Stimulated activated CD4-positive, alpha-beta T cell treated with anti-CD3 and anti-CD28 coated beads, TNF-alpha, amount 100 ng/mL, for 24 hours (primary cell): ENCODE data around the gene ZNF577.
"Not testable (repeated sequence)": the region's sequence is repeated elsewhere in the genome, so short reads cannot be mapped to it uniquely, and the experiment has no call there.

Source experiments
- DNase-seq, 3 experiments: peaks; one replicate each; pipeline ENCODE4 v3.0.0-alpha.2; 2020; ENCODE audit warnings: low read depth in 3 of 3

ZNF577 gene

GRCh38 chr19:51887522-51888498, at the start of gene ZNF577:
ZNF577 (minus strand) TSS chr19:51887951; CDS start chr19:51880382, 7,569 bp downstream.
- peak; percentile 1 to 67 (median 50) for DNase-seq

- DNase-seq = no peak
Measured at GRCh38 chr19:51931921-51932320, 44.2 kb upstream of the ZNF577 start.

- no peak for DNase-seq
Measured at GRCh38 chr19:51927859-51928258, 40.1 kb upstream of the ZNF577 start.

GRCh38 chr19:51926784-51927741, 39.3 kb upstream of the ZNF577 start, which contains the start of gene ZNF613:
ZNF613 (plus strand) TSS chr19:51927472; CDS start chr19:51936221, 8,749 bp downstream.
- DNase-seq = peak; percentile 71 to 79 (median 73)

- DNase-seq = no peak
Measured at GRCh38 chr19:51926426-51926783, 38.7 kb upstream of the ZNF577 start.

- no peak for DNase-seq
Measured at GRCh38 chr19:51921949-51922348, 34.2 kb upstream of the ZNF577 start.

GRCh38 chr19:51919606-51920005, 31.9 kb upstream of the ZNF577 start:
- no peak for DNase-seq

GRCh38 chr19:51916167-51916566, 28.4 kb upstream of the ZNF577 start:
- no peak for DNase-seq

- DNase-seq = no peak
Measured at GRCh38 chr19:51915324-51915867, 27.6 kb upstream of the ZNF577 start.

- DNase-seq = not testable (repeated sequence)
Measured at GRCh38 chr19:51907981-51908380, 20.2 kb upstream of the ZNF577 start.

- not testable (repeated sequence) for DNase-seq
Measured at GRCh38 chr19:51906108-51906507, 18.4 kb upstream of the ZNF577 start.

- not testable (repeated sequence) for DNase-seq
Measured at GRCh38 chr19:51905639-51906038, 17.9 kb upstream of the ZNF577 start.

GRCh38 chr19:51905206-51905605, 17.5 kb upstream of the ZNF577 start:
- DNase-seq = no peak

GRCh38 chr19:51904331-51905165, 16.8 kb upstream of the ZNF577 start, which contains the start of gene ZNF649:
ZNF649 (minus strand) TSS chr19:51905017; CDS start chr19:51900107, 4,910 bp downstream.
- DNase-seq = peak; percentile 63 to 79 (median 65)

GRCh38 chr19:51903192-51903591, 15.4 kb upstream of the ZNF577 start:
- no peak for DNase-seq

GRCh38 chr19:51901860-51902259, 14.1 kb upstream of the ZNF577 start:
- DNase-seq = no peak

GRCh38 chr19:51891193-51891747, 3.5 kb upstream of the ZNF577 start:
- DNase-seq = no peak

GRCh38 chr19:51889934-51890333, 2.2 kb upstream of the ZNF577 start:
- no peak for DNase-seq

GRCh38 chr19:51884713-51885112, 3.0 kb downstream of the ZNF577 start:
- no peak for DNase-seq

GRCh38 chr19:51882518-51882917, 5.2 kb downstream of the ZNF577 start:
- DNase-seq = no peak
